HepG2 (cell line): ENCODE data around the gene OGFOD3. TPM values are rescaled to one million over a fixed set of nuclear protein-coding genes. Genes with fewer than 3 reads are reported as not detected.

ENCODE experiments used
- ARNT ChIP-seq: fragments of 450-650 bp; IDR thresholded peaks from 2 replicates; pipeline ENCODE4 v1.6.1; 2017
- ATF1 ChIP-seq: IDR thresholded peaks from 2 replicates; pipeline ENCODE4 v1.6.1; 2016; ENCODE audit warnings: mild to moderate bottlenecking, control low read depth
- ATF7 ChIP-seq, 2 experiments: fragments of 450-650 bp in 1 of 2; sonication (generic) in 1 of 2; formaldehyde crosslinking in 1 of 2; IDR thresholded peaks; 2 replicates each; pipeline versions ENCODE4 v1.4.0 to v1.6.1; 2016 to 2020; ENCODE audit warnings: antibody characterized with exemption in 1 of 2, mild to moderate bottlenecking in 1 of 2, missing genetic modification reagents in 1 of 2
- BRD4 ChIP-seq: sonication (generic); formaldehyde crosslinking; IDR thresholded peaks from 2 replicates; pipeline ENCODE4 v1.4.0; 2020; ENCODE audit warnings: missing genetic modification reagents
- KAT7 ChIP-seq: IDR thresholded peaks from 2 replicates; pipeline ENCODE4 v1.6.1; 2018; ENCODE audit warnings: borderline replicate concordance, missing compliant biosample characterization
- KDM5A ChIP-seq: fragments of 200-600 bp; sonication (generic); IDR thresholded peaks from 2 replicates; pipeline ENCODE4 v1.7.0; 2018; ENCODE audit warnings: antibody characterized with exemption, mild to moderate bottlenecking, low read length, borderline replicate concordance
- PHF5A ChIP-seq: IDR thresholded peaks from one replicate; pipeline ENCODE4 v1.6.1; 2018; ENCODE audit warnings: low read depth, missing genetic modification reagents; ENCODE audit not compliant: unreplicated experiment
- SIX1 ChIP-seq: sonication (generic); formaldehyde crosslinking; IDR thresholded peaks from 2 replicates; pipeline ENCODE4 v1.4.0; 2020; ENCODE audit warnings: missing genetic modification reagents, borderline replicate concordance
- SMAD3 ChIP-seq: sonication (generic); formaldehyde crosslinking; IDR thresholded peaks from 2 replicates; pipeline ENCODE4 v1.4.0; 2020; ENCODE audit warnings: missing genetic modification reagents
- SP1 ChIP-seq, 2 experiments: fragments of 450-650 bp in 1 of 2; sonication (generic) in 1 of 2; formaldehyde crosslinking in 1 of 2; IDR thresholded peaks; 2 replicates each; pipeline versions ENCODE4 v1.4.0 to v1.6.1; 2016 to 2020; ENCODE audit warnings: missing genetic modification reagents in 1 of 2
- SP4 ChIP-seq: sonication (generic); formaldehyde crosslinking; IDR thresholded peaks from 2 replicates; pipeline ENCODE4 v1.8.1; 2023; ENCODE audit warnings: mild to moderate bottlenecking, missing genetic modification reagents
- THAP8 ChIP-seq: sonication (generic); formaldehyde crosslinking; IDR thresholded peaks from 2 replicates; pipeline ENCODE4 v1.5.1; 2020; ENCODE audit warnings: missing genetic modification reagents, mild to moderate bottlenecking, borderline replicate concordance
- ZBTB42 ChIP-seq: sonication (generic); formaldehyde crosslinking; IDR thresholded peaks from 2 replicates; pipeline ENCODE4 v1.5.0; 2020; ENCODE audit warnings: mild to moderate bottlenecking, missing genetic modification reagents
- ZFP36L2 ChIP-seq: sonication (generic); formaldehyde crosslinking; IDR thresholded peaks from 2 replicates; pipeline ENCODE4 v1.4.0; 2020; ENCODE audit warnings: missing genetic modification reagents
- ZNF709 ChIP-seq: sonication (generic); formaldehyde crosslinking; IDR thresholded peaks from 2 replicates; pipeline ENCODE4 v1.5.0; 2020; ENCODE audit warnings: mild to moderate bottlenecking, missing genetic modification reagents
- polyA plus RNA-seq, 8 experiments: library from polyadenylated mRNA; depleted of rRNA in 3 of 8; stranded (reverse) in 7 of 8; unstranded in 1 of 8; fragments of >200 nt; fragmentation: Illumina TruSeq in 4 of 8; extraction: Trizol in 4 of 8; gene quantifications; 2 replicates each; pipeline versions ENCODE4 v1.2.1 to v1.2.3, GENCODE V29; 2011 to 2016; ENCODE audit warnings: low read depth in 4 of 8, missing spikeins in 1 of 8, mixed read lengths in 1 of 8; ENCODE audit not compliant: insufficient read depth in 1 of 8
- total RNA-seq, 5 experiments: library from RNA; depleted of rRNA; stranded (reverse); fragments of >200 nt; fragmentation: Illumina TruSeq; extraction: Trizol; gene quantifications; 2 replicates each; pipeline ENCODE4 v1.2.3, GENCODE V29; 2016; ENCODE audit warnings: low read depth in 1 of 5
- TF ChIP-seq, protein P1 (sequence below), 2 experiments: sonication (generic) in 1 of 2; formaldehyde crosslinking in 1 of 2; IDR thresholded peaks; 2 replicates each; pipeline versions ENCODE4 v1.4.0 to v1.6.1; 2016 to 2020; ENCODE audit warnings: borderline replicate concordance in 1 of 2, low read depth in 1 of 2, mild to moderate bottlenecking in 1 of 2, missing genetic modification reagents in 1 of 2
- TF ChIP-seq, protein P2 (sequence below): sonication (generic); formaldehyde crosslinking; IDR thresholded peaks from 2 replicates; pipeline ENCODE4 v1.4.0; 2020; ENCODE audit warnings: missing genetic modification reagents
- TF ChIP-seq, protein P3 (sequence below): sonication (generic); formaldehyde crosslinking; IDR thresholded peaks from 2 replicates; pipeline ENCODE4 v1.4.0; 2020; ENCODE audit warnings: mild to moderate bottlenecking, missing genetic modification reagents, borderline replicate concordance

OGFOD3 gene
- total and polyA plus RNA-seq, 2 of the 13 experiments (the other 11 are each of a cell fraction or from before 2014, with no cell fraction given): 40.0 to 42.1 TPM

GRCh38 chr17:82367724-82368524 lies 50.5 kb downstream of the OGFOD3 start (continued):
- no peak for TF ChIP-seq ZFP36L2 (CRISPR knock-in tag)
- TF ChIP-seq SIX1 (CRISPR knock-in tag): 0 out of 2 replicates have a peak, but pooled peaks have one; percentile 41
- 0 out of 2 replicates have a peak, but pooled peaks have one; percentile 58 for TF ChIP-seq SMAD3 (CRISPR knock-in tag)
- TF ChIP-seq ARNT: no peak
- TF ChIP-seq ATF1 (CRISPR knock-in tag): peak; percentile 91
- TF ChIP-seq THAP8: no peak
- TF ChIP-seq BRD4 (CRISPR knock-in tag): no peak
- TF ChIP-seq, protein P1, sequence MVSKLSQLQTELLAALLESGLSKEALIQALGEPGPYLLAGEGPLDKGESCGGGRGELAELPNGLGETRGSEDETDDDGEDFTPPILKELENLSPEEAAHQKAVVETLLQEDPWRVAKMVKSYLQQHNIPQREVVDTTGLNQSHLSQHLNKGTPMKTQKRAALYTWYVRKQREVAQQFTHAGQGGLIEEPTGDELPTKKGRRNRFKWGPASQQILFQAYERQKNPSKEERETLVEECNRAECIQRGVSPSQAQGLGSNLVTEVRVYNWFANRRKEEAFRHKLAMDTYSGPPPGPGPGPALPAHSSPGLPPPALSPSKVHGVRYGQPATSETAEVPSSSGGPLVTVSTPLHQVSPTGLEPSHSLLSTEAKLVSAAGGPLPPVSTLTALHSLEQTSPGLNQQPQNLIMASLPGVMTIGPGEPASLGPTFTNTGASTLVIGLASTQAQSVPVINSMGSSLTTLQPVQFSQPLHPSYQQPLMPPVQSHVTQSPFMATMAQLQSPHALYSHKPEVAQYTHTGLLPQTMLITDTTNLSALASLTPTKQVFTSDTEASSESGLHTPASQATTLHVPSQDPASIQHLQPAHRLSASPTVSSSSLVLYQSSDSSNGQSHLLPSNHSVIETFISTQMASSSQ (IDR thresholded peaks at IDR 0.05; ENCODE audit: low read depth): peak; percentile 8; the same call in 1 of the 2 replicates
- TF ChIP-seq, protein P1 (CRISPR knock-in tag; IDR thresholded peaks at IDR 0.05; ENCODE audit: borderline replicate concordance): no peak
- TF ChIP-seq, protein P2, sequence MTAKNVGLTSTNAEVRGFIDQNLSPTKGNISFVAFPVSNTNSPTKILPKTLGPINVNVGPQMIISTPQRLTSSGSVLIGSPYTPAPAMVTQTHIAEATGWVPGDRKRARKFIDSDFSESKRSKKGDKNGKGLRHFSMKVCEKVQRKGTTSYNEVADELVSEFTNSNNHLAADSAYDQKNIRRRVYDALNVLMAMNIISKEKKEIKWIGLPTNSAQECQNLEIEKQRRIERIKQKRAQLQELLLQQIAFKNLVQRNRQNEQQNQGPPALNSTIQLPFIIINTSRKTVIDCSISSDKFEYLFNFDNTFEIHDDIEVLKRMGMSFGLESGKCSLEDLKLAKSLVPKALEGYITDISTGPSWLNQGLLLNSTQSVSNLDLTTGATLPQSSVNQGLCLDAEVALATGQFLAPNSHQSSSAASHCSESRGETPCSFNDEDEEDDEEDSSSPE (CRISPR knock-in tag): no peak
- TF ChIP-seq SP1 (IDR thresholded peaks at IDR 0.05): no peak
- TF ChIP-seq SP1 (CRISPR knock-in tag; IDR thresholded peaks at IDR 0.05): peak; percentile 59
- no peak for TF ChIP-seq PHF5A
- no peak for TF ChIP-seq ZNF709 (CRISPR knock-in tag)
- TF ChIP-seq, protein P3, sequence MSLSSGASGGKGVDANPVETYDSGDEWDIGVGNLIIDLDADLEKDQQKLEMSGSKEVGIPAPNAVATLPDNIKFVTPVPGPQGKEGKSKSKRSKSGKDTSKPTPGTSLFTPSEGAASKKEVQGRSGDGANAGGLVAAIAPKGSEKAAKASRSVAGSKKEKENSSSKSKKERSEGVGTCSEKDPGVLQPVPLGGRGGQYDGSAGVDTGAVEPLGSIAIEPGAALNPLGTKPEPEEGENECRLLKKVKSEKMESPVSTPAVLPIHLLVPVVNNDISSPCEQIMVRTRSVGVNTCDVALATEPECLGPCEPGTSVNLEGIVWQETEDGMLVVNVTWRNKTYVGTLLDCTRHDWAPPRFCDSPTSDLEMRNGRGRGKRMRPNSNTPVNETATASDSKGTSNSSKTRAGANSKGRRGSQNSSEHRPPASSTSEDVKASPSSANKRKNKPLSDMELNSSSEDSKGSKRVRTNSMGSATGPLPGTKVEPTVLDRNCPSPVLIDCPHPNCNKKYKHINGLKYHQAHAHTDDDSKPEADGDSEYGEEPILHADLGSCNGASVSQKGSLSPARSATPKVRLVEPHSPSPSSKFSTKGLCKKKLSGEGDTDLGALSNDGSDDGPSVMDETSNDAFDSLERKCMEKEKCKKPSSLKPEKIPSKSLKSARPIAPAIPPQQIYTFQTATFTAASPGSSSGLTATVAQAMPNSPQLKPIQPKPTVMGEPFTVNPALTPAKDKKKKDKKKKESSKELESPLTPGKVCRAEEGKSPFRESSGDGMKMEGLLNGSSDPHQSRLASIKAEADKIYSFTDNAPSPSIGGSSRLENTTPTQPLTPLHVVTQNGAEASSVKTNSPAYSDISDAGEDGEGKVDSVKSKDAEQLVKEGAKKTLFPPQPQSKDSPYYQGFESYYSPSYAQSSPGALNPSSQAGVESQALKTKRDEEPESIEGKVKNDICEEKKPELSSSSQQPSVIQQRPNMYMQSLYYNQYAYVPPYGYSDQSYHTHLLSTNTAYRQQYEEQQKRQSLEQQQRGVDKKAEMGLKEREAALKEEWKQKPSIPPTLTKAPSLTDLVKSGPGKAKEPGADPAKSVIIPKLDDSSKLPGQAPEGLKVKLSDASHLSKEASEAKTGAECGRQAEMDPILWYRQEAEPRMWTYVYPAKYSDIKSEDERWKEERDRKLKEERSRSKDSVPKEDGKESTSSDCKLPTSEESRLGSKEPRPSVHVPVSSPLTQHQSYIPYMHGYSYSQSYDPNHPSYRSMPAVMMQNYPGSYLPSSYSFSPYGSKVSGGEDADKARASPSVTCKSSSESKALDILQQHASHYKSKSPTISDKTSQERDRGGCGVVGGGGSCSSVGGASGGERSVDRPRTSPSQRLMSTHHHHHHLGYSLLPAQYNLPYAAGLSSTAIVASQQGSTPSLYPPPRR (CRISPR knock-in tag): no peak
- no peak for TF ChIP-seq ATF7 (IDR thresholded peaks at IDR 0.05)
- TF ChIP-seq ATF7 (CRISPR knock-in tag; IDR thresholded peaks at IDR 0.05): no peak
- TF ChIP-seq ZBTB42 (CRISPR knock-in tag): no peak
- TF ChIP-seq KDM5A: no peak
- peak; percentile 77 for TF ChIP-seq SP4 (CRISPR knock-in tag)
- TF ChIP-seq KAT7: no peak
